Liver (tissue), 9 donors: ENCODE results near the gene GRK1. TPM values are rescaled to one million over a fixed set of nuclear protein-coding genes. Genes with fewer than 3 reads are reported as not detected.

Experiments used
- DNase-seq: peaks from one replicate; pipeline ENCODE4 v3.0.0-alpha.2; 2017; ENCODE audit warnings: low spot score
- H3K27ac ChIP-seq, 2 donors: one replicate each; pipeline ENCODE4 v1.7.0; 2013; ENCODE audit warnings: inconsistent platforms in 2 of 2, low read length in 2 of 2, control low read depth in 1 of 2, low read depth in 1 of 2, mild to moderate bottlenecking in 1 of 2
- H3K27me3 ChIP-seq, 4 donors: one replicate each; pipeline versions ENCODE4 v1.6.1 to v1.7.0; 2013; ENCODE audit warnings: low read length in 3 of 4, inconsistent platforms in 1 of 4, mild to moderate bottlenecking in 1 of 4, moderate library complexity in 1 of 4; ENCODE audit not compliant: control insufficient read depth in 4 of 4, insufficient read depth in 4 of 4
- H3K36me3 ChIP-seq, 4 donors: one replicate each; pipeline versions ENCODE4 v1.6.1 to v1.7.0; 2013; ENCODE audit warnings: low read length in 3 of 4, mild to moderate bottlenecking in 3 of 4, low read depth in 1 of 4, moderate library complexity in 1 of 4; ENCODE audit not compliant: control insufficient read depth in 4 of 4, insufficient read depth in 3 of 4
- H3K4me1 ChIP-seq, 4 donors: one replicate each; pipeline versions ENCODE4 v1.6.1 to v1.7.0; 2013; ENCODE audit warnings: low read length in 3 of 4, mild to moderate bottlenecking in 3 of 4, moderate library complexity in 1 of 4; ENCODE audit not compliant: control insufficient read depth in 4 of 4, insufficient read depth in 4 of 4
- H3K4me3 ChIP-seq, 3 donors: one replicate each; pipeline versions ENCODE4 v1.6.1 to v1.7.0; 2013; ENCODE audit warnings: low read length in 3 of 3, control low read depth in 1 of 3, low read depth in 1 of 3, mild to moderate bottlenecking in 1 of 3
- H3K9ac ChIP-seq, 2 donors: one replicate each; pipeline ENCODE4 v1.7.0; 2013; ENCODE audit warnings: low read length in 2 of 2, mild to moderate bottlenecking in 2 of 2, moderate library complexity in 2 of 2, control low read depth in 1 of 2, low read depth in 1 of 2
- H3K9me3 ChIP-seq, 4 donors: one replicate each; pipeline versions ENCODE4 v1.6.1 to v1.7.0; 2013; ENCODE audit warnings: low read length in 3 of 4; ENCODE audit not compliant: control insufficient read depth in 4 of 4
- EGR1 ChIP-seq, 2 donors: IDR thresholded peaks; 2 replicates each; pipeline ENCODE4 v1.6.1; 2016 to 2018; ENCODE audit warnings: antibody characterized with exemption in 2 of 2, low read depth in 2 of 2
- FOXA1 ChIP-seq: IDR thresholded peaks from 2 replicates; pipeline ENCODE4 v1.6.1; 2016; ENCODE audit warnings: antibody characterized with exemption
- FOXA2 ChIP-seq: IDR thresholded peaks from 2 replicates; pipeline ENCODE4 v1.6.1; 2016; ENCODE audit warnings: antibody characterized with exemption
- GABPA ChIP-seq, 2 donors: IDR thresholded peaks in 1 of 2; conservative IDR thresholded peaks in 1 of 2; 2 replicates each; pipeline ENCODE4 v1.6.1; 2016; ENCODE audit warnings: antibody characterized with exemption in 2 of 2, mild to moderate bottlenecking in 1 of 2, moderate library complexity in 1 of 2
- HNF4A ChIP-seq, 2 donors: conservative IDR thresholded peaks; 2 replicates each; pipeline ENCODE4 v1.6.1; 2016; ENCODE audit warnings: antibody characterized with exemption in 2 of 2, mild to moderate bottlenecking in 2 of 2
- HNF4G ChIP-seq: IDR thresholded peaks from 2 replicates; pipeline ENCODE4 v1.6.1; 2016; ENCODE audit warnings: antibody characterized with exemption
- JUND ChIP-seq, 2 donors: IDR thresholded peaks; 2 replicates each; pipeline ENCODE4 v1.6.1; 2016; ENCODE audit warnings: antibody characterized with exemption in 2 of 2
- NR2F2 ChIP-seq: IDR thresholded peaks from 2 replicates; pipeline ENCODE4 v1.6.1; 2016; ENCODE audit warnings: antibody characterized with exemption
- RAD21 ChIP-seq, 2 donors: IDR thresholded peaks; 2 replicates each; pipeline ENCODE4 v1.6.1; 2016; ENCODE audit warnings: antibody characterized with exemption in 2 of 2, mild to moderate bottlenecking in 2 of 2
- RXRA ChIP-seq, 2 donors: IDR thresholded peaks; 2 replicates each; pipeline ENCODE4 v1.6.1; 2017 to 2018; ENCODE audit warnings: antibody characterized with exemption in 2 of 2, mild to moderate bottlenecking in 1 of 2
- SP1 ChIP-seq: IDR thresholded peaks from 2 replicates; pipeline ENCODE4 v1.6.1; 2018; ENCODE audit warnings: antibody characterized with exemption, mild to moderate bottlenecking
- TAF1 ChIP-seq: conservative IDR thresholded peaks from 2 replicates; pipeline ENCODE4 v1.6.1; 2016; ENCODE audit warnings: antibody characterized with exemption, mild to moderate bottlenecking
- YY1 ChIP-seq: IDR thresholded peaks from 2 replicates; pipeline ENCODE4 v1.6.1; 2016; ENCODE audit warnings: antibody characterized with exemption, mild to moderate bottlenecking
- WGBS: extraction: QIAGEN DNeasy Blood & Tissue Kit; methylation state at CpG from one replicate; pipeline ENCODE4 v1.1.7; 2013; 5-methylcytosine and 5-hydroxymethylcytosine counted together
- polyA plus RNA-seq, 2 donors: library from polyadenylated mRNA; stranded (reverse) in 1 of 2; unstranded in 1 of 2; fragments of 200-250 nt in 1 of 2; fragments of >200 nt in 1 of 2; fragmentation: Nextera tagmentation in 1 of 2; extraction: Ambion mirVana in 1 of 2; gene quantifications; one replicate each; pipeline versions ENCODE4 v1.2.1 to v1.2.3, GENCODE V29; 2013 to 2015
- total RNA-seq, 2 donors: library from RNA; depleted of rRNA; stranded (reverse); fragments of >200 nt; gene quantifications; one replicate each; pipeline ENCODE4 v1.2.3, GENCODE V29; 2014
- TF ChIP-seq, protein P1 (sequence below): IDR thresholded peaks from 2 replicates; pipeline ENCODE4 v1.6.1; 2016; ENCODE audit warnings: antibody characterized with exemption
- TF ChIP-seq, protein P2 (sequence below): fragments of 150-350 bp; IDR thresholded peaks from 2 replicates; pipeline ENCODE4 v1.5.1; 2017; ENCODE audit warnings: improper control_type of control experiment, low read depth, low read length; ENCODE audit not compliant: missing input control
- TF ChIP-seq, protein P3 (sequence below): IDR thresholded peaks from 2 replicates; pipeline ENCODE4 v1.6.1; 2016; ENCODE audit warnings: antibody characterized with exemption
- TF ChIP-seq, protein P4 (sequence below): IDR thresholded peaks from 2 replicates; pipeline ENCODE4 v1.6.1; 2016; ENCODE audit warnings: antibody characterized with exemption, mild to moderate bottlenecking
- TF ChIP-seq, protein P5 (sequence below): IDR thresholded peaks from 2 replicates; pipeline ENCODE4 v1.6.1; 2016; ENCODE audit warnings: antibody characterized with exemption
- donor health status: healthy.
- donor health status: healthy.
- donor health status: healthy.
- donor health status: healthy.
- donor health status: healthy.

GRK1 gene
- total and polyA plus RNA-seq, 4 donors: 0.05 TPM; not detected in 3

DNA sequence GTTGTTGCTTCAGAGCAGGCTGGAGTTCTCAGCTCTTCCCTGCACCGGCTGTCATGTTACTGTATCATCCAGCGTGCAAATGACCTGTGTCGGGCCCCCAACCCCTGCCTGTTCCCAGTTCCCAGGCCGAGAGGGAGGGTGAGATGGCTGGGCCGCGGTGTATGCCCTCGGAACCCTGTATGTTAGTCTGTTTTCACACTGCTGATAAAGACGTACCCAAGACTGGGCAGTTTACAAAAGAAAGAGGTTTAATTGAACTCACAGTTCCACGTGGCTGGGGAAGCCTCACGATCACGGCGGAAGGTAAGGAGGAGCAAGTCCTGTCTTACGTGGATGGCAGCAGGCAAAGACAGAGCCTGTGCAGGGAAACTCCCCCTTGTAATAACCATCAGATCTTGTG lies 102.9 kb downstream of the GRK1 start:
- 78% methylated on average over 13 of the region's 13 CpGs for whole genome bisulfite sequencing
- TF ChIP-seq RAD21 (IDR thresholded peaks at IDR 0.05) (no peak), FOXA2 (no peak), SP1 (no peak), GABPA (IDR thresholded peaks at IDR 0.05 in 1 of 2, conservative IDR thresholded peaks at IDR 0.05 in 1 of 2) (no peak), TAF1 (no peak), HNF4A (conservative IDR thresholded peaks at IDR 0.05) (no peak), NR2F2 (no peak), HNF4G (no peak), RXRA (IDR thresholded peaks at IDR 0.05) (no peak)
- TF ChIP-seq, protein P1, sequence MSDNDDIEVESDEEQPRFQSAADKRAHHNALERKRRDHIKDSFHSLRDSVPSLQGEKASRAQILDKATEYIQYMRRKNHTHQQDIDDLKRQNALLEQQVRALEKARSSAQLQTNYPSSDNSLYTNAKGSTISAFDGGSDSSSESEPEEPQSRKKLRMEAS: no peak
- TF ChIP-seq, protein P2, sequence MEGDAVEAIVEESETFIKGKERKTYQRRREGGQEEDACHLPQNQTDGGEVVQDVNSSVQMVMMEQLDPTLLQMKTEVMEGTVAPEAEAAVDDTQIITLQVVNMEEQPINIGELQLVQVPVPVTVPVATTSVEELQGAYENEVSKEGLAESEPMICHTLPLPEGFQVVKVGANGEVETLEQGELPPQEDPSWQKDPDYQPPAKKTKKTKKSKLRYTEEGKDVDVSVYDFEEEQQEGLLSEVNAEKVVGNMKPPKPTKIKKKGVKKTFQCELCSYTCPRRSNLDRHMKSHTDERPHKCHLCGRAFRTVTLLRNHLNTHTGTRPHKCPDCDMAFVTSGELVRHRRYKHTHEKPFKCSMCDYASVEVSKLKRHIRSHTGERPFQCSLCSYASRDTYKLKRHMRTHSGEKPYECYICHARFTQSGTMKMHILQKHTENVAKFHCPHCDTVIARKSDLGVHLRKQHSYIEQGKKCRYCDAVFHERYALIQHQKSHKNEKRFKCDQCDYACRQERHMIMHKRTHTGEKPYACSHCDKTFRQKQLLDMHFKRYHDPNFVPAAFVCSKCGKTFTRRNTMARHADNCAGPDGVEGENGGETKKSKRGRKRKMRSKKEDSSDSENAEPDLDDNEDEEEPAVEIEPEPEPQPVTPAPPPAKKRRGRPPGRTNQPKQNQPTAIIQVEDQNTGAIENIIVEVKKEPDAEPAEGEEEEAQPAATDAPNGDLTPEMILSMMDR: no peak
- TF ChIP-seq, protein P3, sequence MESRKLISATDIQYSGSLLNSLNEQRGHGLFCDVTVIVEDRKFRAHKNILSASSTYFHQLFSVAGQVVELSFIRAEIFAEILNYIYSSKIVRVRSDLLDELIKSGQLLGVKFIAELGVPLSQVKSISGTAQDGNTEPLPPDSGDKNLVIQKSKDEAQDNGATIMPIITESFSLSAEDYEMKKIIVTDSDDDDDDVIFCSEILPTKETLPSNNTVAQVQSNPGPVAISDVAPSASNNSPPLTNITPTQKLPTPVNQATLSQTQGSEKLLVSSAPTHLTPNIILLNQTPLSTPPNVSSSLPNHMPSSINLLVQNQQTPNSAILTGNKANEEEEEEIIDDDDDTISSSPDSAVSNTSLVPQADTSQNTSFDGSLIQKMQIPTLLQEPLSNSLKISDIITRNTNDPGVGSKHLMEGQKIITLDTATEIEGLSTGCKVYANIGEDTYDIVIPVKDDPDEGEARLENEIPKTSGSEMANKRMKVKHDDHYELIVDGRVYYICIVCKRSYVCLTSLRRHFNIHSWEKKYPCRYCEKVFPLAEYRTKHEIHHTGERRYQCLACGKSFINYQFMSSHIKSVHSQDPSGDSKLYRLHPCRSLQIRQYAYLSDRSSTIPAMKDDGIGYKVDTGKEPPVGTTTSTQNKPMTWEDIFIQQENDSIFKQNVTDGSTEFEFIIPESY: no peak
- TF ChIP-seq, protein P4, sequence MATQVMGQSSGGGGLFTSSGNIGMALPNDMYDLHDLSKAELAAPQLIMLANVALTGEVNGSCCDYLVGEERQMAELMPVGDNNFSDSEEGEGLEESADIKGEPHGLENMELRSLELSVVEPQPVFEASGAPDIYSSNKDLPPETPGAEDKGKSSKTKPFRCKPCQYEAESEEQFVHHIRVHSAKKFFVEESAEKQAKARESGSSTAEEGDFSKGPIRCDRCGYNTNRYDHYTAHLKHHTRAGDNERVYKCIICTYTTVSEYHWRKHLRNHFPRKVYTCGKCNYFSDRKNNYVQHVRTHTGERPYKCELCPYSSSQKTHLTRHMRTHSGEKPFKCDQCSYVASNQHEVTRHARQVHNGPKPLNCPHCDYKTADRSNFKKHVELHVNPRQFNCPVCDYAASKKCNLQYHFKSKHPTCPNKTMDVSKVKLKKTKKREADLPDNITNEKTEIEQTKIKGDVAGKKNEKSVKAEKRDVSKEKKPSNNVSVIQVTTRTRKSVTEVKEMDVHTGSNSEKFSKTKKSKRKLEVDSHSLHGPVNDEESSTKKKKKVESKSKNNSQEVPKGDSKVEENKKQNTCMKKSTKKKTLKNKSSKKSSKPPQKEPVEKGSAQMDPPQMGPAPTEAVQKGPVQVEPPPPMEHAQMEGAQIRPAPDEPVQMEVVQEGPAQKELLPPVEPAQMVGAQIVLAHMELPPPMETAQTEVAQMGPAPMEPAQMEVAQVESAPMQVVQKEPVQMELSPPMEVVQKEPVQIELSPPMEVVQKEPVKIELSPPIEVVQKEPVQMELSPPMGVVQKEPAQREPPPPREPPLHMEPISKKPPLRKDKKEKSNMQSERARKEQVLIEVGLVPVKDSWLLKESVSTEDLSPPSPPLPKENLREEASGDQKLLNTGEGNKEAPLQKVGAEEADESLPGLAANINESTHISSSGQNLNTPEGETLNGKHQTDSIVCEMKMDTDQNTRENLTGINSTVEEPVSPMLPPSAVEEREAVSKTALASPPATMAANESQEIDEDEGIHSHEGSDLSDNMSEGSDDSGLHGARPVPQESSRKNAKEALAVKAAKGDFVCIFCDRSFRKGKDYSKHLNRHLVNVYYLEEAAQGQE: no peak
- TF ChIP-seq, protein P5, sequence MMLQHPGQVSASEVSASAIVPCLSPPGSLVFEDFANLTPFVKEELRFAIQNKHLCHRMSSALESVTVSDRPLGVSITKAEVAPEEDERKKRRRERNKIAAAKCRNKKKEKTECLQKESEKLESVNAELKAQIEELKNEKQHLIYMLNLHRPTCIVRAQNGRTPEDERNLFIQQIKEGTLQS: no peak
- H3K4me3 ChIP-seq: no peak overlapping the region

DNA sequence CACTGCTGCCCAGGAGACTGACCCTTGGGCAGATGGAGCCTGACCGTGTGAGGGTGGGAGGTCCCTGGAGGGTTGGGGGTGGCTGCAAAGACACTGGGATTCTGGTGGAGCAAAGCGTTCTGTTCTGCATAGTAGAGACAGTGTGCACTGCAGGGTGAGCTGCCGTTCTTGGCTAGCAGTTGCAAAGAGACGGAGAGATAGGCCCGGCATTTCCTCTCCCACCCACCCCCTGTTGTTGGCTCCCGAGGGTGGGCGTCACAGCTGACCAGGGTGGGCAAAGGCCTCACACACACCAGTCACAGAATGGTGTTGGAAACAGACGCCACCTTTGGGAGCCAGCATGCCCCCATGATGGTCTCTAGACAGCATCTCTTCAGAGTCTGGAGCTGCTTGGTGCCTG lies 103.4 kb downstream of the GRK1 start:
- no peak overlapping the region for H3K4me3 ChIP-seq
- no peak for DNase-seq
- 84% methylated on average over 8 of the region's 8 CpGs for WGBS
- no peak overlapping the region for H3K27ac ChIP-seq
- H3K4me1 ChIP-seq: no peaks in the 10 kb centered on the region
- H3K36me3 ChIP-seq: no peaks in the 10 kb centered on the region
- H3K9me3 ChIP-seq: no peaks in the 10 kb centered on the region
- TF ChIP-seq RXRA (IDR thresholded peaks at IDR 0.05) (no peak), JUND (IDR thresholded peaks at IDR 0.05) (no peak), EGR1 (IDR thresholded peaks at IDR 0.05; ENCODE audit: low read depth in 2 of 2) (no peak), FOXA1 (no peak), YY1 (no peak), GABPA (IDR thresholded peaks at IDR 0.05 in 1 of 2, conservative IDR thresholded peaks at IDR 0.05 in 1 of 2) (no peak), TAF1 (no peak), NR2F2 (no peak), HNF4G (no peak), HNF4A (conservative IDR thresholded peaks at IDR 0.05) (no peak), FOXA2 (no peak), SP1 (no peak)
- TF ChIP-seq, protein P5: no peak
- TF ChIP-seq, protein P2: no peak
- TF ChIP-seq, protein P1: no peak
- TF ChIP-seq, protein P3: no peak
- no peak overlapping the region for H3K9ac ChIP-seq
- peaks cover 0 to 3% (median 0%) of the 10 kb centered on the region in 4 donors for H3K27me3 ChIP-seq

More for the DNA sequence above, 102.9 kb downstream of the GRK1 start:
- no peaks in the 10 kb centered on the region for H3K36me3 ChIP-seq
- H3K9me3 ChIP-seq: no peaks in the 10 kb centered on the region
- no peak for DNase-seq
- peaks cover 0 to 3% (median 0%) of the 10 kb centered on the region in 4 donors for H3K27me3 ChIP-seq
- no peak overlapping the region for H3K9ac ChIP-seq
- no peak overlapping the region for H3K27ac ChIP-seq
- H3K4me1 ChIP-seq: no peaks in the 10 kb centered on the region
